Fibroblast of skin of scalp (primary cell): ENCODE data around the gene DBNL.

ENCODE experiments used
- DNase-seq: peaks from one replicate; pipeline ENCODE4 v3.0.0-alpha.2; 2013

DBNL gene

DNA sequence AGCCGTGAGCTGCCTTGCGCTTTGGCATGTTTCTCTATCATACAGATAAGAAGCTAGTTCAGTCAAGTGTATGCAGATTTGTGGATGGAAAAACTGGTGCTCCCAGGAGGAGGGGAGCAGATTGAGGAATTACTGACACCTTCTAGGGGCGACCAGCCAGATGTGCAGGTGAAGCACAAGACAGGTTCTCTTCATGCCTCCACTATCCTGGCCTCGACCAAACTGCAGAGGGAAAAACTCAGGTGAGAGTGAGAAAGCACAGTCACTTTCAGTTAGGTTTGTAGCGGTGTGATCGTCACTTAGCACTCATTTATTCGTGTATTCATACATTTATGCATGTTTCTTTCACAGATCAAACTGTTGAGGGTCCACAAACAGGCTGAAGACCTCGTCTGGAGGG is 600 bp upstream of the DBNL start:
- DNase-seq = no peak

DNA sequence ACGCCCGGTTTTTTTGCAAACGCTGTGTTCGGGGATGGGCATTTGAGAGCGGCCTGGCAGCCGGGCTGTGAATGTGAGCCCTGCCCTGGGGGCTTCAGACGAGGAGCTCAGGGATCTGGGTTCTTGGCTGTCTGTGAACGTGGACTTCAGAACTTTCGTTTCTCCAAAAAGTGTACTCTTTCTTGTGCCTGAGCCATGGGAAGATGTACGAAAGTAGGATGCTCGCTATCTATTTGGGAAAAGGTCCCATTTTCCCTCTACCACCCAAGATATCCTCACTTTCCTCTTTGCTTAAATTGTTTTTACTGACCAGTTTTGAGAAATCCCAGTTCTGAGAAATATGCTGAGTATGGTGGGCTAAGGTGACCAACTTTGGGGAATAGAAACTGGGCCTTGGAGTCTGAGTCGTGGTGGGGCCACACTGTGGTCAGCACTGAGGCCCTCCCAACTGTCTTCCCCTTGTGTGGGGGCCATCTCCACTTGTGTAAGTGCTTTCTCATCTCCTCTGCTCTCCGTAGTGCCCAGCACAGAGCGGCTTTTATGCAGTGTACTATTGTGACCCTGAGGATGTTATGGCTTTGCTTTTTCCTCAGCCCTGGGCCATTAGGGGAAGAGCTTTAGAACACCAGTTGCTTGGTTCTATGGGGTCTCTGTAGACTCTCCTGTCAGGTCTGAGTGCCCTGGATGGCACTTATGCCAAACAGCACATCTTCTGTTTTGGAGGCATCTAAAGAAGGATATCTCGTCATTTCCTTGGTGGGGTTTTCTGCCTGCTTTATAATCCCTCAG is 918 bp downstream of the DBNL start:
- no peak for DNase-seq

GRCh38 chr7:44046321-44047061 is 2.0 kb downstream of the DBNL start:
- no peak for DNase-seq

- no peak for DNase-seq
These were observed 3.7 kb downstream of the DBNL start for GRCh38 chr7:44048031-44048795.

GRCh38 chr7:44050121-44050914 is 5.8 kb downstream of the DBNL start:
- no peak for DNase-seq

- no peak for DNase-seq
These were observed 6.5 kb downstream of the DBNL start for GRCh38 chr7:44050915-44051560.

DNA sequence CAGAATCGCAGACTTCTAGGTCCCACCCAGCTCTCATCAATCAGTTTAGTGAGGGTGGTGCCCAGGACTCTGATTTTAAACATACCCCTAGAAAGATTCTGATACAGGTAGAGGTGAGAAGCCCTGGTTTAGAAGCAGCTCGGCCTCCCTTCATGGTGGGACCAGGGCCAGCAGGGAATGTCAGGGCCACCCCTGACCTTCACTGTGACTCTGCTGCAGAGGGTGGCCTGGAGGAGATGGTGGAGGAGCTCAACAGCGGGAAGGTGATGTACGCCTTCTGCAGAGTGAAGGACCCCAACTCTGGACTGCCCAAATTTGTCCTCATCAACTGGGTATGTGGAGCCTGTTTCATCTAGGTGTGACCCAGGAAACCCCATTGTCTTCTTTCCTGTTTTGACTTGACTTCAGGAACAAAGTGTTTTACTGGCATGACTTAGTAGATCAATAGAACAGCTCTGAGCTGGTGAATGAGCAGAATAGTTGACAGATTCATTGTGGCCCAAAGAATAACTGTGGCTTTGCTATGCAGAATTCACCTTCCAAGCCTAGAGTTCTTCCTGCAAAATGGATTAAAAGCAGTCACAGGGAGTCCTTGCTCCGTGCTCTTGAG is 7.2 kb downstream of the DBNL start:
- no peak for DNase-seq

DNA sequence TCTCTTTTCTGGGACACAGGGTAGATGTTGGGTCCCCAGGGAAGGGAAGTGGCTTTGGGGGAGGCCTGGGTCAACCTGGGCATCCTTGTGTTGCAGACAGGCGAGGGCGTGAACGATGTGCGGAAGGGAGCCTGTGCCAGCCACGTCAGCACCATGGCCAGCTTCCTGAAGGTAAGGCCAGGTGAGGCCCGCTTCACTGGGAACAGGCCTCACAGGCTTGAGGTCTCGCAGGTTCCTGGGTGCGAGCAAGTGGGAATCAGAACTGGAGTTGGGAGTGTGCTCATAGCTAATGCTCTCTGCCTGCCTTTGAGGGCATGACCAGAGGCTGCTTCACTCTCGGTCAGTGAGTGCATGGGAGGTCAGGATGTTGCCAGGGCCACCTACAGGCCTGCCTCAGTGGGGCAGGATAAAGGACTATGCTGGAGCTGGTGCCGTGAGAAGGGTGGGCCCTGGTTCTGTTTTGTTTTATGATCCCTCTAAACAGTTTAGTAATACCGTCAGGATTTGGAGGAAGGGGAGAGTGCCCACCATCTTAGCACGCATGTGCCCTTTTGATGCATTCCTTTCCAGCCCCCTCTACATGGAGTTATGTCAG is 8.4 kb downstream of the DBNL start:
- no peak for DNase-seq

- DNase-seq = no peak
These were observed 12.2 kb downstream of the DBNL start for GRCh38 chr7:44056681-44057080.

- no peak for DNase-seq
These were observed 12.8 kb downstream of the DBNL start for GRCh38 chr7:44057181-44057848.

GRCh38 chr7:44057849-44058758 is 13.6 kb downstream of the DBNL start:
- DNase-seq = no peak

- no peak for DNase-seq
These were observed 14.3 kb downstream of the DBNL start for GRCh38 chr7:44058759-44059218.

DNA sequence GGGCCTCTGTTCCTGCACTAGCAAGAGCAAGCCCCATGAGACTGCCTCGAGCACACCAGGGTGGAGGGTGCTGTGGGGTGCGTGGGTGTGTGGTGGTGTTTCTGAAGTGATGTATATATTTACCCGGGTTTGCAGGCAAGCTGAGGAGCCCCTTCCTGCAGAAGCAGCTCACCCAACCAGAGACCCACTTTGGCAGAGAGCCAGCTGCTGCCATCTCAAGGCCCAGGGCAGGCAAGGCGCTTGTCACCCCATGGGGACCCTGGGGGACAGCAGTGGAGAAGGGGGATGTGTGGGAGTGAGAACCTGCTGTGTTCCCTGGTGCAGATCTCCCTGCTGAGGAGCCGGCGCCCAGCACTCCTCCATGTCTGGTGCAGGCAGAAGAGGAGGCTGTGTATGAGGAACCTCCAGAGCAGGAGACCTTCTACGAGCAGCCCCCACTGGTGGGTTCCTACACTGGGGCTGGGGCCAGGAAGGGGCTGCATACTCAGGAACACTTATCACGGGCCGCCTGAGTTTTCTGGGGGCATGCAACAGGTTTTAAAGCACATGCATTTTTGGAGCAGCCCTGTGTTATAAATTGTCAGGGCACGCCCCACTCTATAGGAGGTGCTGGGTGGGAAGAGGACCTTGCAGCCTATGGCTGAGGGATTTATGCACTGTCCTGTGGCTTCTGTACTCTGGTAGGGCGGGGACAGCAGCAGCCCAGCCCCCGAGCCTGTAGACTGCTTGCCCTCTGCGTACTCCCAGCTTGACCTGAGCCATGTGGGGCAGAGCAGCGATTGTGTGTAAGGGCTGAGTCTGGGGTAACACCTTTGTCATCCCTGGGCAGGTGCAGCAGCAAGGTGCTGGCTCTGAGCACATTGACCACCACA is 15.0 kb downstream of the DBNL start:
- no peak for DNase-seq

DNA sequence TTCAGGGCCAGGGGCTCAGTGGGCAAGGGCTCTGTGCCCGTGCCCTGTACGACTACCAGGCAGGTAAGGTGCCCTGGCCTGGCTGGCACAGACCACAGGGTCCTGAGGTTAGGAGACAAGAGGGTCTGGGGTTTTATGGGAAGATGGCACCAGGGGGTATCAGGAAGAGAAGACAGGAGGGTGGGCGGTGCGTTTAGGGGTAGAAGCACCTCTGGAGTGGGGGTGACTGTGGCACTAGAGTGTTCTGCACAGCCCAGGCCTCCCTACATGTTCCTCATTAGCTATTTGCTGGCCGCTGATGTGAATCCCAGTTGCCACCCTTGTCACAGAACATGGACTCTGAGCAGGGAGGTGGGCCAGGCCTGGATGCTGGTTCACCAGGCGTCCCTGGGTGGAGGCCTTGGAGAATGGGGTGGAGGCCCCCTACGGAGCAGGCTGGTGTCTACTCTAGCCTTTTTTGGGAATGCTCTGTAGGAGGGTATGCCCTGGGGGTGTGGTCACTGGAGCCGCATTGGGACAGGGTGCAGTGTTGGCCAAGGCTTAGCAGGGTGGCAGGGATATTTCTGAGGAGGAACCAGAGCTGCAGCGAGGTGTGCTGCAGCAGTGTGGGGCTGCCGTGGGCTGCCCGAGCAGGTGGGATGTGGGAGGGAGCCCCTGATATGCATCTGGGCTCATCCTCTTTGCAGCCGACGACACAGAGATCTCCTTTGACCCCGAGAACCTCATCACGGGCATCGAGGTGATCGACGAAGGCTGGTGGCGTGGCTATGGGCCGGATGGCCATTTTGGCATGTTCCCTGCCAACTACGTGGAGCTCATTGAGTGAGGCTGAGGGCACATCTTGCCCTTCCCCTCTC is 15.8 kb downstream of the DBNL start:
- DNase-seq = no peak

DNA sequence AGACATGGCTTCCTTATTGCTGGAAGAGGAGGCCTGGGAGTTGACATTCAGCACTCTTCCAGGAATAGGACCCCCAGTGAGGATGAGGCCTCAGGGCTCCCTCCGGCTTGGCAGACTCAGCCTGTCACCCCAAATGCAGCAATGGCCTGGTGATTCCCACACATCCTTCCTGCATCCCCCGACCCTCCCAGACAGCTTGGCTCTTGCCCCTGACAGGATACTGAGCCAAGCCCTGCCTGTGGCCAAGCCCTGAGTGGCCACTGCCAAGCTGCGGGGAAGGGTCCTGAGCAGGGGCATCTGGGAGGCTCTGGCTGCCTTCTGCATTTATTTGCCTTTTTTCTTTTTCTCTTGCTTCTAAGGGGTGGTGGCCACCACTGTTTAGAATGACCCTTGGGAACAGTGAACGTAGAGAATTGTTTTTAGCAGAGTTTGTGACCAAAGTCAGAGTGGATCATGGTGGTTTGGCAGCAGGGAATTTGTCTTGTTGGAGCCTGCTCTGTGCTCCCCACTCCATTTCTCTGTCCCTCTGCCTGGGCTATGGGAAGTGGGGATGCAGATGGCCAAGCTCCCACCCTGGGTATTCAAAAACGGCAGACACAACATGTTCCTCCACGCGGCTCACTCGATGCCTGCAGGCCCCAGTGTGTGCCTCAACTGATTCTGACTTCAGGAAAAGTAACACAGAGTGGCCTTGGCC is 16.6 kb downstream of the DBNL start:
- DNase-seq = no peak

- DNase-seq = no peak
These were observed 17.2 kb downstream of the DBNL start for GRCh38 chr7:44061645-44062179.
